ENCODE data around the gene WDFY4.

WDFY4 gene

GRCh38 chr10:48890888-48891850, 206.5 kb downstream of the WDFY4 start:
- DNase-seq: no peak

- no peak for DNase-seq
These were observed 210.5 kb downstream of the WDFY4 start for GRCh38 chr10:48894911-48895802.

- DNase-seq: no peak
These were observed 211.1 kb downstream of the WDFY4 start for GRCh38 chr10:48895803-48896195.

GRCh38 chr10:48896756-48897440, 212.2 kb downstream of the WDFY4 start:
- no peak for DNase-seq

DNA sequence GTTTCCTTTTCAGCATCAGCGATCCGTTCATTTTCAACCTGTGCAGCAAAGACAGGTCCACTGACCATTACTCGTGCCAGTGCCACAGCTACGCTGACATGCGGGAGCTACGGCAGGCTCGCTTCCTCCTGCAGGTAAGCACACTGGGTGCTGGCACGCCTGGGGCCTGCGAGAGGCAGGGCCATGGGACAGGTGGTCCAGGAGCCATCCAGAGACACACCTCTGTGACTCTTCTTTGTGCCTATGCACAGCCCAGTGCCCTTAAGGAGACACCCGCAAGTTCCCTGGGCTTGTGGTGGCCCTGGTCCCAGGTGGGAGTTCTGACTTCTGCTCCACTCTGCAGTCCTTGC, 212.7 kb downstream of the WDFY4 start:
- no peak for DNase-seq

DNA sequence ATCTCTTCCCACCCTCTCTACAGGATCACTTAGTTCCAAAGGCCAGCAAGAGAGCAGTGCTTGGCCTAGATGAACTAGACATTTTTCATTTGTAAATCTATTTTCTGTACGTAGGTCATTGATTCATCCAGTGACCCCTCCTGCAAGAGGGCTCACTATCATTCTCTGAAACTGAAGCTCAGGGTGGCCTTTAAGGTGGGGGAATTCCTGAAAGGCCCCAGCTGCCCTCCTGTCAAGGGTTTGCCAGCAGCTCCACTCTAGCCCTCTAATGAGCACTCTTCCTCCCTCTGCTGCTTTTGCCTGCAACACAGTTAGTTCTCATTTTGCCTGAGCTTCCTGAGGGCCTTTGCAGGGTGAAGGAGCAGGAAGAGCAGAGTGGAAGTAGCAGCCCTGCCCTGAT, 213.8 kb downstream of the WDFY4 start:
- DNase-seq: no peak

DNA sequence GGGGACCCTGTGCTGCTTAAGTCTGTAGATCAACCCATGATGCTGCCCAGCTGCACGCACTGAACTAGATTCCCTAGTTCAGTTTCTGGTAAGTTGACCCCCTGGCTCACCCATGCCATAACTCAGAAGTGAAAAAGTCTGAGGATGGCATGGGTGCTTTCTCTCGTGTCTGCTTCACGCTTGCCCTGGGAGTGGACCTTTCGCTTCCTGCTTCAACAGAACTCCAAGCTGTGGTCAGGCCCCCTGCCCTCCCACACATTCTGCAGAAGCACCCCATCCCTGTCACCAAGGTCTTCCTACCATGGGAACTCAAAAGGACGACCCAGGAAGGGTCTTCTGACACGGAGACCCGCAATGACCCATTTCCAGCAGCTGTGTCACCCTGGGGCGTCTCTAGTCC, 215.1 kb downstream of the WDFY4 start:
- no peak for DNase-seq

DNA sequence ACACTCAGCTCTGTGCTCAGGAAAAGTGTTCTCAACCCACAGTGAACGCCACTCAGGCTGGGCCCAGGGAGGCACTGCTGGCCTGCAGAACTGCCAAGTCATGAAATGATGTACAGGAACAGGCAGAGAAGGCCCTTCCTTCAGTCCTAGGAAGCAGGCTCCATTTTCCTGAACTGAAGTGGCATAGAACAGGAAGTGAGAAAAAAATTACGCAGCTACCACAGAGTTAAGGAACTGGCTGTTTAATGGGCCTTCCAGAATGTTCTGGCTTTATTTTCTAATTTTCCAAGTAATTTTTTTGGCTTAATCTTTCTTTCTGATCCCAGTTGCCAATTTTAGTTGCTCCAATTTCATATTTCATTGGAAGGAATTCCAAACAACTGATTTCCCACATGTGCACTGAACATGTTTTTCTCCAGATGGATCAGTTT, 215.7 kb downstream of the WDFY4 start:
- DNase-seq: no peak

DNA sequence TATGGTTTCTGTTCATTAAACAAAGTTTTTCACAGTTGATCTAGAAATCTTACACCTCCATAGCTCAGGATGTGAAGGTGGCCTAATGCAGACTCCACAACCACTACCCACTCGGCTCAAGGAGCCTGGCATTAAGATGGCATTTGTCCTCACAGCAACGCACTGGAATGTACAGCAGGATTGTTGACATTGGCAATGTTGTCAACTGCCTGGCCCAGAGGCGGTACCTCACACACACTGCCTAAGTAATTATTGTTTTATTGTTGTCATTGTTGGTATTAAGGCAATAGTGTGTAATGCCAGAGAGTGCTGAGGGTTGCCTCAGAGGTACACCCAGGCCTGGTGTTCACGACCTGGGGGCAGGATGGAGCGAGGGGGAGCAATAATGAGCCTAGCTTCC, 216.6 kb downstream of the WDFY4 start:
- no peak for DNase-seq

- DNase-seq: no peak
These were observed 217.4 kb downstream of the WDFY4 start for GRCh38 chr10:48902096-48902495.

GRCh38 chr10:48903151-48903550, 218.5 kb downstream of the WDFY4 start:
- DNase-seq: no peak

GRCh38 chr10:48904861-48905260, 220.2 kb downstream of the WDFY4 start:
- no peak for DNase-seq

DNA sequence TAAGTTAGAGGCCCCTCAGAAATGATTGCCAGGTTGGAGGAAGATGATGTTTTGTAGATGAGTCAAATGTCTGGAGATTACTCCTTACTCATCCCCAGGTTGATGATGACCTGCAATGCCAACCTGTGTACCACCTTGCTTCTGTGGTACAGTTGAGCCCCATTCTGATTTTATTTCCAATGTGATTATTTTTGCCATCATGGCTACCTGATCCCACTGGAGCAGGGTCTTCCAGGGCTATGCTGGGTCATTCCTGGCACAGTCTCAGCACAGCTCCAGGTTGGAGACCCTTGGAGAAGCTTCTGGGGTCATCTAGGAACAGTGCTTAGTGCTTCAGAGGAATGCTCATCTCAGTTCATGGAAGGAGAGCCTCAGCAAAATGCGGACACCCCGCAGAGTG, 220.6 kb downstream of the WDFY4 start:
- no peak for DNase-seq

DNA sequence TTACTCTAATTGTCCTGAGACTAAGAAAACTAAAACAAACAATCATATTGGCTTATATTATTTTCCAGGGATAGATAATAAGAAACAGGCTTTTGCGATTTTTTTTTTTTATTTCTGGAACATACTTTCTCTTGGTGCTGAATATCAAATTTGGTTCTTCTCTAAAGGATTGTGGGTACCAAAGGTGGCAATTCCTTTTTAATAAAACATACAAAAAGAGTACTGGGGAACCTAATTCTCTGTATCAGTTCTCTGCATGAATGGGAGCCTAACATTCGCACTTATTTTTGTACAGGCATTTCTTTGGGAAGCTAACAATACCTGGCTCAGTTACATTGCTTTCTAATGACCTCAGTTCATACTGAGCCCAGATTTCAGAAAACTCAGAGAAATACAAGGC, 222.2 kb downstream of the WDFY4 start:
- DNase-seq: no peak

DNA sequence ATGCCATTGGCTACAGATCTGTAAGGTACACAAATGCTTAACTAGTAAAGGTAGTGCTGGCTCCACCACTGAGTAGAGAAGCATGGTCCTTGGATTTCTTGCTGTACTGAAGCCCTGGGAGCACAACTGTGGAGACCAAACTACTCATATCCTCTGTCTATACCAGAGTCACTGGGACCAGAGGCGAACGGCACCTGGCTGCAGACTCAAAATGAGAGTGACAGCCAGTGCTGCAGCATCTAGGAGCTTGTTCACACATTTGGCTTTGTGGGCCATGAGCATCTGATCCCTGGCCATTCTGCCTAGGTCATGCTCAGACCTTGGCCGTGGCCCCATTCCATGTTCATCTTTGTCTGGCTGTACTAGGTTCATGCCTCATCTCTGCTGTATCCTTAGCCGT, 223.1 kb downstream of the WDFY4 start:
- no peak for DNase-seq

DNA sequence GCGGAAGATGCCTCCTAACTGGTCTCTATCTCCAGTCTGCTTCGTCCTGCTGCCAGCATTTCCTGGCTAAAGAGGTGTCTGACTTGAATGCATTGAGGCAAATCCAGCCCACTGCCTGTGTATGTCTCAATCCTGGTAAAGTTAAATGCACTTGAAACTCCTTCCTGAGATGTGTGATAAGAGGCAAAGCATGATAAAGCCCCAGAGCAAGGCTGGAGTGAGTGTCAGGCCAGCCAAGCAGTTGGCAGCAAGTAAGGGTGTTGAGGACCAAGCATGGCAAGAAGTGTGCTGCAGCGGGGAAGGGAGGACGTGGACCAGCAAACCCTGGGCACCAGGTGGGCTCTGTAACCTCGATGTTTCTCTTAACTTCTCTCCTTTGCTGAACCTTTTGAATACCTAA, 225.9 kb downstream of the WDFY4 start:
- DNase-seq: no peak

GRCh38 chr10:48913674-48914073, 229.0 kb downstream of the WDFY4 start:
- DNase-seq: no peak

GRCh38 chr10:48923748-48924147, 239.1 kb downstream of the WDFY4 start:
- no peak for DNase-seq

- DNase-seq: no peak
These were observed 240.3 kb downstream of the WDFY4 start for GRCh38 chr10:48924988-48925387.

DNA sequence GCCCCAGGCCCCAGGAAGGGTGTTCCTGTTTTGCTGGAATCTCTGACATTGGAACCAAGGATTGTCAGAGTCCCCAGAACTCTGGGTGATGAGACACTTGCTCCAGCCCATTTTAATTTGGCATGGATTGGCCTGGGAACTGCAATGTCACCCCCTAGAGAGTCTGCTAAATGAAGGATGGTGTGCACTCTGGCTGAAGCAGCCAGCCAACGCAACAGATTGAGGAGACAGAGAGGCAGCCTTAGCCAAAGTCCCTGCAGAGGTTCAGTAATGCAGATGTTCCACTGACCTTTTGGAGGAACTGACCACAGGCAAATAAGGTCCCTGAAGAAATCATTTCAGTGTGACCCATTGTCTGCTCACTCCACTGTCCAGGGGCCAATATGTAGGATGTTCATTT, 241.6 kb downstream of the WDFY4 start:
- DNase-seq: no peak

- DNase-seq: no peak
These were observed 242.3 kb downstream of the WDFY4 start for GRCh38 chr10:48926764-48927540.

DNA sequence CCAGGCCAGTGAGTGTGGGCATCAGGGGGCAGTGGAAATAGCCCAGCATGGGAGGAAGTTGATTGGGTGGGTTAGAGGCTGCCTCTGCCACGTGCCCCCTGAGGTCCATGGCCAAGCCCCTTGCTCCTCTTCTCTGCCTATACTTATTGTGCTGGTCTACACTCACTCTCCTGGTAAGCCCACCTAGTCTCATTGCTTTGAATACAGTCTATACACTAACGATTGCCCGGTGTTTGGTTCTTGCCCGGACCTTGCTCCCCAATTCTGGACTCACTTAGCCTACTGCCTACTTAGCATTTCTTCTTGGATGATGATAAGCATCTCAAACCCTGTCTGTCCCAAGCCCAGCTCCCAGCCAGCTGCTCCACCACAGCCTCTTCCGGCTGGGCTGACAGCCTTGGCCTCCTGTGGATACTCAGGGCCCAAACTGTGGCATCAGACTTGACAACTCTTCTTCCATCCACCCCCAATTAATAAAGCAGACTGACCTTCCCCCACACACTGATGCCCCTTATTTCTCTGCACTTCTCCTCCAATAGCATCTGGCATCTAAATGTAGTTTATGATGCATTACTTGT, 244.8 kb downstream of the WDFY4 start:
- no peak for DNase-seq
